Mucosa of descending colon (tissue), 3 donors: ENCODE measurements around the gene FHIT. TPM values are rescaled to one million over a fixed set of nuclear protein-coding genes. Genes with fewer than 3 reads are reported as not detected.

Source experiments
- ATAC-seq: fragments of 200-7000 bp; cut with Tn5 transposase; one replicate; pipeline ENCODE4 v1.9.1; 2020; ENCODE audit warnings: mild to moderate bottlenecking, moderate library complexity
- DNase-seq, 3 donors: peaks; one replicate each; pipeline ENCODE4 v3.0.0-alpha.2; 2020
- H3K36me3 ChIP-seq: fragments of 200-600 bp; one replicate; pipeline ENCODE4 v1.8.0; 2021; ENCODE audit warnings: low read depth, mild to moderate bottlenecking
- H3K4me1 ChIP-seq: fragments of 200-600 bp; one replicate; pipeline ENCODE4 v1.8.0; 2021; ENCODE audit warnings: low read depth, mild to moderate bottlenecking
- H3K4me3 ChIP-seq: fragments of 200-600 bp; one replicate; pipeline ENCODE4 v1.8.0; 2021; ENCODE audit warnings: mild to moderate bottlenecking
- H3K9me3 ChIP-seq: fragments of 200-600 bp; one replicate; pipeline ENCODE4 v1.8.0; 2021; ENCODE audit warnings: mild to moderate bottlenecking
- intact Hi-C, 2 donors: fragments of 100-400 bp; cut with DNase I in 1 of 2; cut with micrococcal nuclease in 1 of 2; formaldehyde crosslinking; loops; one replicate each; pipeline versions ENCODE4 v1.11.0 to v1.11.1; 2022; cut with DNase I, micrococcal nuclease
- total RNA-seq, 3 donors: library from RNA; stranded (reverse); fragmentation: NEBNext Ultra II Directional in 2 of 3; extraction: Animal tissue kit (Norgen Biotek cat#: 25700) in 2 of 3; gene quantifications; one replicate each; pipeline versions ENCODE4 v1.2.1 to v1.2.4, GENCODE V29; 2021 to 2023
- TF ChIP-seq, protein P1 (sequence below): fragments of 200-600 bp; IDR thresholded peaks from one replicate; pipeline ENCODE4 v1.8.0; 2022; ENCODE audit warnings: antibody characterized with exemption, mild to moderate bottlenecking
- donor health status: DM: no; HTN: no; CAD: no; lungs with moderate emphysema.
- donor health status: DM: no; HTN: no; CAD: no.
- donor health status: DM: no; HTN: yes; CAD: no.

FHIT gene
- total RNA-seq, 3 donors from 2014 or later: 8.9 to 20.7 (median 18.6) TPM

DNA sequence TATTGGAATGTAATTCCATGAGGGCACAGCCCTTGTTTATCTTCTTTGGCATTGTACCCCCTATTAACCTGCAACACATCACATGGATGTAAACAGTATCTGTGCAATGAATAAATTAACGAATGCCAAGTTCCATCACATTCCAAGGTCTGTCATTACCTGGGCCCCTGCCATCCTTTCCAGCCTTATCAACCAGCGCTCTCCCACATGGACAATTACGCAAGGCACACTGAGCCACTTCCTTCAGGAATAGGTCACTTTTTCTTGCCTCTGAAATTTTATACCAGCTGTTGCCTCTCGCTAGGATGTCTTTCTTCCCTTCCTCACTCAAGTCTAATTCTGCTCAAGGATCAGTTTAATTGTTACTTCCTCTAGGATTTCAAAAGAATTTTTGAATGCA is 1149.6 kb downstream of the FHIT start:
- ATAC-seq: peak; percentile 72
- DNase-seq: peak in 1 of 3 donors; percentile 25
- intact Hi-C loops: no loop called here

DNA sequence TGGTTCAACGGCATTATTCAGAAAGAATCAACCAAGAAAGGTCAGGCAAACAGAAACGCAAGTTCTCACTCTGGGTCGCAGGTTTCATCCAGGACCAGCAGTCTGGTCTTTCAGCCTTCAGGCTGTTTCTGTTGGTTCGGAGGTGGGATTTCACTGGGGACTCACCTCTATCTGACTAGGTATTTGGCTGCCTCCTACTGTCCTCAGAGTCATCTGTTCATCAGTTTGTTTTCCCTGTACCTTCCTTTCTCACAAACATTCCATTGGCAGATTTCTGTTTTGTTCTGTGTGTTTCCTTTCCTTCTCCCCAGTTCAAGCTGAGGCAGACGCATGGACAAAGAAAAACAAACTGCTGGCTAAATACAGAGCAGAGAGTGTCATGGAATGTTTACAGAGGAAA is 1154.8 kb downstream of the FHIT start:
- DNase-seq (no peak), ATAC-seq (no peak)
- Histone ChIP-seq H3K9me3 (no peaks in the 10 kb centered on the region), H3K36me3 (no peaks in the 10 kb centered on the region), H3K4me3 (no peak overlapping the region), H3K4me1 (peaks cover 7% of the 10 kb centered on the region)
- TF ChIP-seq, protein P1, sequence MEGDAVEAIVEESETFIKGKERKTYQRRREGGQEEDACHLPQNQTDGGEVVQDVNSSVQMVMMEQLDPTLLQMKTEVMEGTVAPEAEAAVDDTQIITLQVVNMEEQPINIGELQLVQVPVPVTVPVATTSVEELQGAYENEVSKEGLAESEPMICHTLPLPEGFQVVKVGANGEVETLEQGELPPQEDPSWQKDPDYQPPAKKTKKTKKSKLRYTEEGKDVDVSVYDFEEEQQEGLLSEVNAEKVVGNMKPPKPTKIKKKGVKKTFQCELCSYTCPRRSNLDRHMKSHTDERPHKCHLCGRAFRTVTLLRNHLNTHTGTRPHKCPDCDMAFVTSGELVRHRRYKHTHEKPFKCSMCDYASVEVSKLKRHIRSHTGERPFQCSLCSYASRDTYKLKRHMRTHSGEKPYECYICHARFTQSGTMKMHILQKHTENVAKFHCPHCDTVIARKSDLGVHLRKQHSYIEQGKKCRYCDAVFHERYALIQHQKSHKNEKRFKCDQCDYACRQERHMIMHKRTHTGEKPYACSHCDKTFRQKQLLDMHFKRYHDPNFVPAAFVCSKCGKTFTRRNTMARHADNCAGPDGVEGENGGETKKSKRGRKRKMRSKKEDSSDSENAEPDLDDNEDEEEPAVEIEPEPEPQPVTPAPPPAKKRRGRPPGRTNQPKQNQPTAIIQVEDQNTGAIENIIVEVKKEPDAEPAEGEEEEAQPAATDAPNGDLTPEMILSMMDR: no peak
- intact Hi-C loops: no loop called here

More for the DNA sequence above, 1149.6 kb downstream of the FHIT start:
- no peak overlapping the region for H3K4me3 ChIP-seq
- no peaks in the 10 kb centered on the region for H3K9me3 ChIP-seq
- no peaks in the 10 kb centered on the region for H3K36me3 ChIP-seq
- TF ChIP-seq, protein P1: no peak
- H3K4me1 ChIP-seq: peaks cover 17% of the 10 kb centered on the region

DNA sequence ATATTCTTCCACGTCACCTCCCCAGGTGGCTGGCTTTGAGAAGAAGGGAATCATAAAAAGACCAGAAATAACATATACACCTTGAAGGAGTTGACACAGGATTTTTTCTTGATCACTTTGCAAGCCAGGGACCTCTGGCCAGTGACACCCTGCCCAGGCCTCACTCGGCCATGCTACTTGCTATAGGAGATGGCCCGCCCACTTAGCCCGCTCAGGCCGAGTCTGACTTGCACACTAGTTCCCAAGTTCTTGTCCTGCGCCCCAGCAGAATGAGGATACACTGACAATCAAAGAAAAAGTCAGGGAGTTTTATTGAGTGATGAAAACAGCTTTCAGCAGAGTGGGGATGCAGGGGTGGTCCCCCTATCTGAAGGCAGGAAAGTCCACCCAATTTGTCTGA is 1155.3 kb downstream of the FHIT start:
- intact Hi-C loops: no loop called here
- TF ChIP-seq, protein P1: no peak
- ATAC-seq (no peak), DNase-seq (no peak)
- peaks cover 2% of the 10 kb centered on the region for H3K4me1 ChIP-seq
- no peaks in the 10 kb centered on the region for H3K36me3 ChIP-seq
- H3K9me3 ChIP-seq: no peaks in the 10 kb centered on the region
- no peak overlapping the region for H3K4me3 ChIP-seq

DNA sequence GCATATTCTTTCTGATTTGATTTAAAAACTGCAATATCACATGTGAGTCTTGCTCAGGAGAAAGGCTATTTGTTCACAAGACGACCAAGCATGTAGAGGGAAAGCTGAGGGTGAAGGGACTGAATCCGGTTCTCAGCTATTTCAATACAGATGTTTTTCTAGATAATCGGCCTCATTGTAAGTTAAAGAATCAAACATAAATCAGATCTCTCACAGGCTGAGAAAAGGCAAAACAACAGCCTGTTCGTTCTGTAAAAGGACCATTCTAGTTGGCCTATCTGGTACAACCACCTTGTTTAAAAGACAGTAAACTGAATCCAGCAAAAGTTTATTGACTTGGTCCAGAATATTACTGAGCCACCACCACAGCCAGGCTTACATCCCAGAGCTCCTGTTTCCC is 1155.7 kb downstream of the FHIT start:
- no peak overlapping the region for H3K4me3 ChIP-seq
- ATAC-seq (no peak), DNase-seq (no peak)
- H3K9me3 ChIP-seq: no peaks in the 10 kb centered on the region
- intact Hi-C loops: no loop called here
- H3K36me3 ChIP-seq: no peaks in the 10 kb centered on the region
- no peaks in the 10 kb centered on the region for H3K4me1 ChIP-seq
- TF ChIP-seq, protein P1: no peak

DNA sequence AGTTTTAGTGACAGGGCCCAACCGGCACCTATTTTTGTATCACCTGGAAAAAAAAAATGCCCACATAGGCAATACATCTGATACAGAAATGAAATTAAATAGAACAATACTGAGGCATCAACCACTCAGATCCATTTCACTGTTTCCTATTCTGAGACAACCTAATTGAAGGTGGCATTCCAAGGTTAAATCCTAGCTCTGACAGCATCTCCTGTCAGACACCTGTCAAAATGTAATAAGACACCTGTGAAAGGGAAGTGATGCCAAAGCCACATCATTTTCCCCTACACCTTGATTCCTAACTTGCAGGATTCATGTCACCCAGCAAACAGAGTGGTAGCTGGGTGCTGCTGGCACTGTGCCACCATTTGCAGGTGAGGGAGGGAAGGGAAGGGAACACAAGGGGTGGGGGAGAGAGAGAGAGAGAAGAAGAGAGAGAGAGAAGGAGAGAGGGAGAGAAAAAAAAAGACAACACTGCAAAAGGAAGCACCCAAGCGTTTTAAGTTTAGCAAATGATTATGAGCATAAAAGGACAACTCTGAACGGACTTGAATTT is 1156.8 kb downstream of the FHIT start:
- Histone ChIP-seq H3K36me3 (no peaks in the 10 kb centered on the region), H3K4me1 (no peaks in the 10 kb centered on the region), H3K9me3 (no peaks in the 10 kb centered on the region), H3K4me3 (no peak overlapping the region)
- intact Hi-C loops: no loop called here
- ATAC-seq (no peak), DNase-seq (no peak)
- TF ChIP-seq, protein P1: no peak

DNA sequence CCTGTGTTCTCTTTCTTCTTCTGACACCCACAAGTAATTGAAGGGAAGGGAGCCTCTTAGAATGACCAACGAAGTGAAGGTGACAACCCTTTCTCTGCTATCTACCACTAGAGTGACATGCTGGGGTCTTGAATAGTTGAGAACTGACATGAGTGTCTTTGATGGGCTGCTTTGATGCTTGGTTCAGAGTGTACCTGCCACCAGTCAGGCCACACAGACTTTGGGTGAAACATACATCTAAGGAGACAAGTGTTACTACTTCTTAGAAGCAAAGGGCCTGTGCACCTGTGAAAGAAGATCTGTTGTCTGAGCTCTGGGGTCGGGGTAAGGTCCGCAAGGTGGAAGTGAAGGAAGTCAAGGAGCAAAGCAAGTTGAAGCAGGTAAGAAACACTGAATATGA is 1160.7 kb downstream of the FHIT start:
- ATAC-seq (no peak), DNase-seq (no peak)
- no peak overlapping the region for H3K4me3 ChIP-seq
- TF ChIP-seq, protein P1: no peak
- intact Hi-C loops: no loop called here
- H3K9me3 ChIP-seq: no peaks in the 10 kb centered on the region
- H3K36me3 ChIP-seq: no peaks in the 10 kb centered on the region
- no peaks in the 10 kb centered on the region for H3K4me1 ChIP-seq
